HG02610 (cell line): ENCODE results near the gene CTNS.

Experiments used
- ATAC-seq: cut with Tn5 transposase; IDR thresholded peaks from one replicate; pipeline ENCODE4 v1.9.1; 2021; ENCODE audit warnings: mild to moderate bottlenecking, moderate library complexity; ENCODE audit not compliant: unreplicated experiment

Gene CTNS

DNA sequence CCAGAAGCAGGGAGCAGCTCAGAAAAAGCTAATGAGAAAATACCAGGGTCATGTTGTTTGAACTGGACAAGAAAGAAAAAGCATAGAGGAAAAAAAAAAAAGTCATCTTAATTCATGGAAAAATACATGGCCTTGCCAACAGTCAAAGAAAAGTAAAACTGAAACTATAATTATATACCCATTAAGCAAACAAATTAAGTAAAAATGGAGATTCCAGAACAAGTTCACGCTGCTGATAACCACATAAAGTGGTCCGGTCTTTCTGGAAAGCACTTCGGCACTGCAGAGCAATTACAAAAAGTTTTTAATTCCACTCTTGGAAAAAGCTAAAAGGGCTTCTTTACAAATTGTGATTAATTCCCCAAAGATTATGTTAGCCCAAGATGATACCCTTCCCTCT, 71.8 kb downstream of the CTNS start:
- no peak for ATAC-seq

DNA sequence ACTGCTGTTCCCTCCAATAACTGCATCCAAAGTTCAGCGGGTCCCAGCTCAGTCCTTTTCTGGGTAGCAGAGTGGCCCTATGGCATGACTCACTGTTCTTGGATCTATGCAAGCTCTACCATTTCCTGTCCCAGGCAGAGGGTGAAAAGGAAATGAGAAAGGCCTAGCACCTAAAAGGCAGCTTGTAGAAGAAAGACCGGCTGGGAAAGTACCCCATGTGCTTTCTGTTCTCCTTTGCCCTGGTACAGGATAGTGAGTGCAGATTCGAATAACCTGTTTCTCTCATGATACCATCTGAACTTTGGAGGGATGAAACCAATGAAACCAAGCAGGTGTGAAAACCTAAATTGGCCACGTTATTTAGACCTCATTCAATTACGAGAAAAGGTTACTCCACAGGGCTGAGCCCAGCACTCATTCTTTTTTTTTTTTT, 74.4 kb downstream of the CTNS start:
- peak; percentile 90 for ATAC-seq
